T-helper 1 cell treated with Interleukin-12 subunit alpha and Interleukin-12 subunit beta and Interleukin-4 antibody, amounts not matched to agents 30 ng/mL and 1 ng/mL, for 36 hours (primary cell): ENCODE data around the gene FAM131B. TPM values are rescaled to one million over a fixed set of nuclear protein-coding genes. Genes with fewer than 3 reads are reported as not detected.

Experiments used
- intact Hi-C: fragments of 100-400 bp; cut with micrococcal nuclease; formaldehyde crosslinking; loops from one replicate; pipeline ENCODE4 v1.15.1; 2024
- total RNA-seq: library from RNA; stranded (reverse); gene quantifications from 2 replicates; pipeline ENCODE4 v1.2.3, GENCODE V29; 2022

FAM131B gene
- total RNA-seq, 1 donor from 2014 or later: 0.37 TPM

- intact Hi-C loops: no loop called here
These were observed 31.2 kb downstream of the FAM131B start for GRCh38 chr7:143331179-143331801.

- intact Hi-C loops: no loop called here
These were observed 32.9 kb downstream of the FAM131B start for GRCh38 chr7:143329471-143330170.

GRCh38 chr7:143327903-143328302 is 34.6 kb downstream of the FAM131B start:
- intact Hi-C loops: no loop called here

- intact Hi-C loops: no loop called here
These were observed 37.3 kb downstream of the FAM131B start for GRCh38 chr7:143325240-143325639.

- intact Hi-C loops: no loop called here
These were observed 38.9 kb downstream of the FAM131B start for GRCh38 chr7:143323653-143324052.

GRCh38 chr7:143322760-143323633 is 39.5 kb downstream of the FAM131B start:
- intact Hi-C loops: no loop called here

GRCh38 chr7:143321734-143322133 is 40.8 kb downstream of the FAM131B start:
- intact Hi-C loops: no loop called here

- intact Hi-C loops: no loop called here
These were observed 41.3 kb downstream of the FAM131B start for GRCh38 chr7:143321242-143321641.

GRCh38 chr7:143320620-143321019 is 41.9 kb downstream of the FAM131B start:
- intact Hi-C loops: no loop called here

- intact Hi-C loops: no loop called here
These were observed 43.9 kb downstream of the FAM131B start for GRCh38 chr7:143318661-143319060.

- intact Hi-C loops: no loop called here
These were observed 46.0 kb downstream of the FAM131B start for GRCh38 chr7:143316492-143316891.

- intact Hi-C loops: no loop called here
These were observed 46.7 kb downstream of the FAM131B start, which contains the start of gene CLCN1 for GRCh38 chr7:143315776-143316175. Gene CLCN1, plus strand, starts transcription at chr7:143316111. Its CDS starts 102 bp downstream, at chr7:143316213.

- intact Hi-C loops: loop anchor here (5.0 kb wide), 1 partner anchor 307 kb away; no protein-coding TSS in a partner anchor
These were observed 48.4 kb downstream of the FAM131B start for GRCh38 chr7:143314127-143314526.

- intact Hi-C loops: loop anchor here (5.0 kb wide), 1 partner anchor 109 kb away; no protein-coding TSS in a partner anchor
These were observed 53.9 kb downstream of the FAM131B start for GRCh38 chr7:143308632-143309031.

- intact Hi-C loops: loop anchor here (1.0 to 5.0 kb wide), 3 partner anchors 16 to 112 kb away; no protein-coding TSS in a partner anchor
These were observed 57.0 kb downstream of the FAM131B start for GRCh38 chr7:143305423-143306070.

GRCh38 chr7:143304938-143305337 is 57.6 kb downstream of the FAM131B start:
- intact Hi-C loops: loop anchor here (1.0 to 5.0 kb wide), 2 partner anchors 65 to 112 kb away; no protein-coding TSS in a partner anchor

GRCh38 chr7:143303733-143304132 is 58.8 kb downstream of the FAM131B start:
- intact Hi-C loops: no loop called here
